ENCODE results near the gene DLG2.

GRCh38 chr11:84965484-84965883, 661.7 kb downstream of the DLG2 start:
- TF ChIP-seq POLR2AphosphoS5 (IDR thresholded peaks at IDR 0.05; ENCODE audit: low read depth, low read length) (no peak), FOXP2 (optimal IDR thresholded peaks at IDR 0.05; ENCODE audit: borderline replicate concordance, extremely low read depth, extremely low read length, insufficient read depth) (no peak), REST (IDR thresholded peaks at IDR 0.05; ENCODE audit: insufficient read depth in 1 of 2, low read depth in 2 of 2, low read length in 2 of 2) (no peak), TAF1 (IDR thresholded peaks at IDR 0.05; ENCODE audit: borderline replicate concordance, insufficient read depth, low read length) (no peak)
